Ramos (cell line): ENCODE data around the gene SYK.

Experiments used
- in situ Hi-C: fragments of 300-500 bp; cut with MboI; formaldehyde crosslinking; loops from one replicate; pipeline ENCODE4 v1.14.3; 2022; ENCODE audit warnings: low sequenced_read_pairs; ENCODE audit not compliant: unreplicated experiment

Gene SYK

GRCh38 chr9:90815944-90816357 is 14.3 kb downstream of the SYK start:
- in situ Hi-C loops: loop anchor here (25.0 kb wide), 2 partner anchors 1504 to 1921 kb away; partner anchors contain the start of genes CKS2 and SECISBP2

- in situ Hi-C loops: loop anchor here (25.0 kb wide), 2 partner anchors 1504 to 1921 kb away; partner anchors contain the start of genes CKS2 and SECISBP2
These were observed 15.1 kb downstream of the SYK start for GRCh38 chr9:90816690-90817089.

- in situ Hi-C loops: loop anchor here (25.0 kb wide), 2 partner anchors 1506 to 1919 kb away; partner anchors contain the start of genes CKS2 and SECISBP2
These were observed 16.7 kb downstream of the SYK start for GRCh38 chr9:90818279-90818678.

DNA sequence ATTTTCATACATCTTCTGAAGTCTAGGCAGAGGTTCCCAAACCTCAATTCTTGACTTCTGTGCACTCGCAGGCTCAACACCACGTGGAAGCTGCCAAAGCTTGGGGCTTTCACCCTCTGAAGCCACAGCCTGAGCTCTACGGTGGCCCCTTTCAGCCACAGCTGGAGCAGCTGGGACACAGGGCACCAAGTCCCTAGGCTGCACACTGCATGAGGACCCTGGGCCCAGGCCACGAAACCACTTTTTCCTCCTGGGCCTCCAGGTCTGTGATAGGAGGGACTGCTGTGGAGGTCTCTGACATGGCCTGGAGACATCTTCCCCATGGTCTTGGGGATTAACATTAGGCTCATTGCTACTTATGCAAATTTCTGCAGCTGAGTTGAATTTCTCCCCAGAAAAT is 18.8 kb downstream of the SYK start:
- in situ Hi-C loops: loop anchor here (25.0 kb wide), 2 partner anchors 1508 to 1917 kb away; partner anchors contain the start of genes CKS2 and SECISBP2

GRCh38 chr9:90821236-90821635 is 19.6 kb downstream of the SYK start:
- in situ Hi-C loops: loop anchor here (25.0 kb wide), 2 partner anchors 1509 to 1916 kb away; partner anchors contain the start of genes CKS2 and SECISBP2

DNA sequence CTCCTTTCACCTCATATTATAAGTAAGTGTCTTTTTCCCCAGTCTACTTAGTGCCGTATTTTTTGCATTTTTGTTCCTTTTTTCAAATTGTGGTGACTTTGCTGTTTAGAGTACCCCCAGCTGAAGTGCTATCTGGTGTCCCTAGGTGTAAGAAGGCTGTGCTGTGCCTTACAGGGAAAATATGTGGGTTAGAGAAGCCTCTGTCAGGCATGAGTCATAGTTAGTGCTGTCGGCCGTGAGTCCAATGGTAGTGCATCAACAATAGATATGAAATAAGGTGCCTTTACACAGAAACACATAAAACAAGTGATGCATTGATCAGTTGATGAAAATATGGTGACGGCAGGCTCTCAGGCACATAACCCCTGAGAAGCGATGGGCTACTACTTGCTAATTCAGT is 20.1 kb downstream of the SYK start:
- in situ Hi-C loops: loop anchor here (25.0 kb wide), 2 partner anchors 1509 to 1916 kb away; partner anchors contain the start of genes CKS2 and SECISBP2

DNA sequence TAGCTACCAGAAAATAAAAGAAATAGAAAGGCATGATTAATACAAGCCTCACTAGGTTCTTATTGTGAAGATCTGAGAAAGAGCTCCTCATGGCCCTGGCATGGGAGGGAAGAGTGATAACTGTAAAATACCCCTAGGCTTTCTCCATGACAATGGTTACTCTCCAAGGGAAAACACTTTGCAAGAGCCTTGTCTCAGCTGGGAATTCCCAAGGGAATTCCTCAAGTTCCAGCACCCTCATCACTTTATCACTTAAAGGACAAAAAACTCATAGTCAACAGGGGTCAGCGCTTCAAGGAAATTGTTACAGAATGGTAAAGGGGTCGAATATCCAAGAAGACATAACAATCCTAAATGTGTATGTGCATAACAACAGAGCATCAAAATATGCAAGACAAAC is 21.2 kb downstream of the SYK start:
- in situ Hi-C loops: loop anchor here (25.0 kb wide), 2 partner anchors 1511 to 1914 kb away; partner anchors contain the start of genes CKS2 and SECISBP2

- in situ Hi-C loops: no loop called here
These were observed 24.0 kb downstream of the SYK start for GRCh38 chr9:90825586-90825985.

GRCh38 chr9:90826326-90827020 is 24.9 kb downstream of the SYK start:
- in situ Hi-C loops: no loop called here

DNA sequence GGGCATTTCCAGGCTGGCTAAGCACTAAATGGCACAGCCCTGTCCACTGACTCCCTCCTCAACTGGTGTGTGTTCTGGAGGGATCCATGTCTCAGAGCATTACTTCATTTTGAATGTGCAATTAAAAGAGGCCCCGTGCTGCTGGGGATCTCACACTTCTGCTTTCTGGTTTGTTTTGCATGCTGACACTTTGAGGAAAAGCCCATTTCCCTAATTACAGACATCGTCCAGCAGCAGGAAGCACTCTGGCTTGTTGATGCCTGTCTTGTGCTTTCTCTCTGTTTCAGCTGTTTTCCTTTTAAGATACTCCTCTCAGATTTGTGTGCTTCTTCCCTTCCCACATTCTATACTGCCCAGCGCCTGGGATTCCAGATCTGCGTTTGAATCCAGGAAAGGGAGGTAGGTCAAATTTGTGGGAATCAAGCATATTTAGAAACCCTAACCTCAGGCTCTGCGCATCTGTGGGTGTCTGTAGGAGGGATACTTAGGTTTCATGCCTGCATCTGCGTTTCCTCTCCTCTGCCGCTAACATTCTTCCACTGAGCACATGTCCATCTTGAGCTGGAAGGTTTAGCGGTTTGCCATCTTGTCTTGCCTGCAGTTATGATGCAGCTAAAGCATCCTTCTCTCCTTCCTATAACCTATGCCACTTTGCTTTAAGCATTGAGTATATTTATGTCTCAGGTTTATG is 25.7 kb downstream of the SYK start:
- in situ Hi-C loops: no loop called here

DNA sequence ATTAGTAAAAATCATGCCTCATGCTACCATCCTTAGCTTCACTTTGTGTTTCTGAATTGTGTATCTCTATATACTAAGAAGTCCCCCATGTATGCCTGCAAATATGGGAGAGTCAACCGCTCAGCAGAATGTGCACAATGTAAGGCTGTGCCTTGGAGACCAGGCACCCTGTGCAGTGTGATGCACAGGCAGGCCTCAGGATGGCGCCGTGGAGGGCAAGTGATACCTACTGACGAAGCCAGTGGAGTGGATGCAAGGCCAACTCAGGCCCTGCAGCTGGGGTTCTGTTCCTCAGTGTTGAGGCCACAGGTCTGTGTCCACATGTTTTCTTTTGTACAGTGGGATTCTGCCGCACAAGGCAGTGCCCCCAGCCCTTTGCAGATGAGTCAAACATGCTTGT is 28.4 kb downstream of the SYK start:
- in situ Hi-C loops: no loop called here

GRCh38 chr9:90830977-90831376 is 29.4 kb downstream of the SYK start:
- in situ Hi-C loops: no loop called here

GRCh38 chr9:90832261-90832660 is 30.6 kb downstream of the SYK start:
- in situ Hi-C loops: no loop called here

GRCh38 chr9:90834828-90835595 is 33.4 kb downstream of the SYK start:
- in situ Hi-C loops: no loop called here

- in situ Hi-C loops: no loop called here
These were observed 34.9 kb downstream of the SYK start for GRCh38 chr9:90836411-90837080.

- in situ Hi-C loops: no loop called here
These were observed 36.5 kb downstream of the SYK start for GRCh38 chr9:90838098-90838497.

DNA sequence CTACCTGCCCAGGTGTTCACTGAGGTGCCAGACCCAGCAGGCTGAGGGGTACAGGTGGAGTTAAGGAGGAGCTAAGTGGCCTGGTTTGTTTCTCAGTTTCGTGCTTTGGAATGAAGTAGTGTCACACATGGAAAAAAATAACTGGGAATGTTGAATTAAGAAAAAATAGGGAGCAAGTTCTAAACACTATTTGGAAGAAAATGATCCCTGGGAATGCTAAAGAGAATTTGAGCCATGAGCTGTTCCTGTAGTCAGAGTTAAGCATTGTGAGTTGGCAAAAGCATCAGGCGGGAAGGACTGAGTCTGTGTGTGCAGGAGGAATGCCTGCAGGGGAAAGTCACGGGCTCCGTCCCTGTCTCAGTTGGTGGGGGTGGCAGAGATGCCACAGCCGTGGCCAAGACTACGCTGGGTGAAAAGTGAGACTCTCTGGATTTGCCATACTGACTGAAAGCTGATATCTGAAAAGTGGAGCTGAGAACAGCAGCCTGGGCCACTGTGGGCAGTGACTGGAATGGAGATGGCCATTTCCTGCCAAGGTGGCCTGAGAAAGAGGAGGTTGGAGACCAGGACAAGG is 37.0 kb downstream of the SYK start:
- in situ Hi-C loops: no loop called here

DNA sequence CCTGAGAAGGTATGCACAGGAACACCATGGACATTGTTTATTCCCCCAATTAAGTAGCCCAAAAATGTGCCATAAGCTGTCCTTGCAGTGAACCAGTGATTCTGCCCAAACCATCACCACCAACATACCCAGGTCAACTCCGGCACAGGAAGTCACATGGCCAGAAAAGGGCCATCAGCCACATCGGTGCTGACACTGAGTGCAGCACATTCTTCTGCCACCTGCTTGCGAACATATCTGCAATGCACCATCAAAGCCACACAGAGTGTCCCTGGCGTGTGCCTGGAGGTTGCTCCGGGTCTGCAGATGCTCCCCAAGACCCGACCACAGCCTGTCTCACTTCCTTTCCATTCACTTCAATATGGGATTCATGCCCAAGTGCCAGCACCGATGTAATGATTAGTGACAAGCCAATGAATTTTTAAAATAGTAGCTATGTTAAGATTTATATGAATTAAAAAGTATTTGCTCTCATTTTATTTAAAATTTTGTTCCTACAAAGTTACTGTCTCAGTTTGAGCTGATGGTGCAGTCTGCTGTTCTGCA is 37.6 kb downstream of the SYK start:
- in situ Hi-C loops: no loop called here

- in situ Hi-C loops: no loop called here
These were observed 39.1 kb downstream of the SYK start for GRCh38 chr9:90840696-90841095.
